ENCODE results near the gene NEDD4L. TPM values are rescaled to one million over a fixed set of nuclear protein-coding genes. Genes with fewer than 3 reads are reported as not detected.

NEDD4L gene
- total RNA-seq, 1 experiment from 2014 or later, result 42.9 TPM

DNA sequence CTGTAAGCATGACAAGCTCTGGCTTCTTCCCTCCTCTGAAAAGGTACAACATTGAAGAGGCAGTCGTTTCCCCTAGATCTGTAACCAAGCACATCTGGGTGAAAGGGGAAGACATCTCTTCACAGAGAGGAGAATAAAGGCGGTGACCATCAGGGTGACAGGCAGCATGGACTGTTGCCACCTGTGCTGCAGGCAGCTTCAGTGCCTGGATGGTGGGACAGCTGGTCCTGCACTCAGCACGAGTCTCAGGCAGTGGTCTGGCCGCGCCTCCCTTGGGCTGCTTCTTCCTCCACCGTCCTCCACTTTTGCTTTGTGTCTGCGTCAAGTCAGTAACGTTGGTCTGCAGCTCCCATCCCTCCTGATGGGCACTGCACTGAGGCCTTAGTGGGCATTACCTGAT is 264.4 kb downstream of the NEDD4L start:
- Histone ChIP-seq H3K27ac (ENCODE audit: low read length) (no peak overlapping the region), H3K4me3 (ENCODE audit: low read depth in 2 of 2, low read length in 2 of 2) (no peak overlapping the region), H3K36me3 (ENCODE audit: control insufficient read depth, insufficient read depth, low read length) (no peaks in the 10 kb centered on the region), H3K4me1 (ENCODE audit: control insufficient read depth, insufficient read depth, low read length) (peaks cover 2% of the 10 kb centered on the region; the same call in 1 of the 2 replicates), H3K9me3 (ENCODE audit: control insufficient read depth, insufficient read depth, low read depth, low read length) (no peaks in the 10 kb centered on the region), H3K27me3 (ENCODE audit: control insufficient read depth, insufficient read depth, low read length) (no peaks in the 10 kb centered on the region)
- BruUV-seq (replicated peaks), result no TSS peak
- POLR2A ChIA-PET, result no interaction called here
- intact Hi-C loops (cut with micrococcal nuclease; ENCODE audit: unreplicated experiment) (no loop called here), in situ Hi-C loops (cut with HindIII; ENCODE audit: low pct_unique_long_range_greater_than_20kb, low sequenced_read_pairs) (no loop called here)
- ATAC-seq (peak; percentile 26; the same call in 1 of the 2 replicates), DNase-seq (ENCODE audit: low read depth, low spot score) (no peak)
- CTCF ChIA-PET, result no interaction called here
- TF ChIP-seq TCF7L2 (IDR thresholded peaks at IDR 0.05; ENCODE audit: low read depth, low read length) (no peak), POLR2AphosphoS5 (IDR thresholded peaks at IDR 0.05; ENCODE audit: low read depth, low read length) (no peak), SIN3A (IDR thresholded peaks at IDR 0.05; ENCODE audit: borderline replicate concordance, insufficient read depth, low read depth, low read length) (no peak)
- TF ChIP-seq, protein P1, sequence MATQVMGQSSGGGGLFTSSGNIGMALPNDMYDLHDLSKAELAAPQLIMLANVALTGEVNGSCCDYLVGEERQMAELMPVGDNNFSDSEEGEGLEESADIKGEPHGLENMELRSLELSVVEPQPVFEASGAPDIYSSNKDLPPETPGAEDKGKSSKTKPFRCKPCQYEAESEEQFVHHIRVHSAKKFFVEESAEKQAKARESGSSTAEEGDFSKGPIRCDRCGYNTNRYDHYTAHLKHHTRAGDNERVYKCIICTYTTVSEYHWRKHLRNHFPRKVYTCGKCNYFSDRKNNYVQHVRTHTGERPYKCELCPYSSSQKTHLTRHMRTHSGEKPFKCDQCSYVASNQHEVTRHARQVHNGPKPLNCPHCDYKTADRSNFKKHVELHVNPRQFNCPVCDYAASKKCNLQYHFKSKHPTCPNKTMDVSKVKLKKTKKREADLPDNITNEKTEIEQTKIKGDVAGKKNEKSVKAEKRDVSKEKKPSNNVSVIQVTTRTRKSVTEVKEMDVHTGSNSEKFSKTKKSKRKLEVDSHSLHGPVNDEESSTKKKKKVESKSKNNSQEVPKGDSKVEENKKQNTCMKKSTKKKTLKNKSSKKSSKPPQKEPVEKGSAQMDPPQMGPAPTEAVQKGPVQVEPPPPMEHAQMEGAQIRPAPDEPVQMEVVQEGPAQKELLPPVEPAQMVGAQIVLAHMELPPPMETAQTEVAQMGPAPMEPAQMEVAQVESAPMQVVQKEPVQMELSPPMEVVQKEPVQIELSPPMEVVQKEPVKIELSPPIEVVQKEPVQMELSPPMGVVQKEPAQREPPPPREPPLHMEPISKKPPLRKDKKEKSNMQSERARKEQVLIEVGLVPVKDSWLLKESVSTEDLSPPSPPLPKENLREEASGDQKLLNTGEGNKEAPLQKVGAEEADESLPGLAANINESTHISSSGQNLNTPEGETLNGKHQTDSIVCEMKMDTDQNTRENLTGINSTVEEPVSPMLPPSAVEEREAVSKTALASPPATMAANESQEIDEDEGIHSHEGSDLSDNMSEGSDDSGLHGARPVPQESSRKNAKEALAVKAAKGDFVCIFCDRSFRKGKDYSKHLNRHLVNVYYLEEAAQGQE (IDR thresholded peaks at IDR 0.05; ENCODE audit: insufficient read depth in 1 of 2, low read depth in 2 of 2, low read length in 1 of 2), result no peak
- TF ChIP-seq, protein P2, sequence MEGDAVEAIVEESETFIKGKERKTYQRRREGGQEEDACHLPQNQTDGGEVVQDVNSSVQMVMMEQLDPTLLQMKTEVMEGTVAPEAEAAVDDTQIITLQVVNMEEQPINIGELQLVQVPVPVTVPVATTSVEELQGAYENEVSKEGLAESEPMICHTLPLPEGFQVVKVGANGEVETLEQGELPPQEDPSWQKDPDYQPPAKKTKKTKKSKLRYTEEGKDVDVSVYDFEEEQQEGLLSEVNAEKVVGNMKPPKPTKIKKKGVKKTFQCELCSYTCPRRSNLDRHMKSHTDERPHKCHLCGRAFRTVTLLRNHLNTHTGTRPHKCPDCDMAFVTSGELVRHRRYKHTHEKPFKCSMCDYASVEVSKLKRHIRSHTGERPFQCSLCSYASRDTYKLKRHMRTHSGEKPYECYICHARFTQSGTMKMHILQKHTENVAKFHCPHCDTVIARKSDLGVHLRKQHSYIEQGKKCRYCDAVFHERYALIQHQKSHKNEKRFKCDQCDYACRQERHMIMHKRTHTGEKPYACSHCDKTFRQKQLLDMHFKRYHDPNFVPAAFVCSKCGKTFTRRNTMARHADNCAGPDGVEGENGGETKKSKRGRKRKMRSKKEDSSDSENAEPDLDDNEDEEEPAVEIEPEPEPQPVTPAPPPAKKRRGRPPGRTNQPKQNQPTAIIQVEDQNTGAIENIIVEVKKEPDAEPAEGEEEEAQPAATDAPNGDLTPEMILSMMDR (IDR thresholded peaks at IDR 0.05), result no peak

DNA sequence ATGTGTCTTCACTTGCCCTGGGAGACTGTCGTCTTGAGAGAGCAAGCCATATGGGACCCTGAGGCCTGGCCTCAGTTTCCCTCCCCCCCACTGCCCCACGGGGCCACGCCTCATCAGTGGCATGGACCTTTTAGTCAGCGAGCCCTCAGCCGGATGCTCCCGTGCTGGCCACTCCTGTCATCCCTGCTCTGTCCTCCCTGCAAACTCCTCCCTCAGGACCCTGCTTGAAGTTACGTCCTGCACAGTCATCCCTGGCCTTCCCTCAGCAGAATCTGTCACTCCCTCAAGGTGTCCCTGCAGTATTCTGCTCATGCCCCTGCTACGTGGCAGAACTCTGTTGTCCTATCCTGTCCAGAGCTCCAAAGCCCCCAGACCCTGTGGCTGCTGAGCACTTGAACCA is 265.1 kb downstream of the NEDD4L start:
- intact Hi-C loops (cut with micrococcal nuclease; ENCODE audit: unreplicated experiment), result no loop called here
- TF ChIP-seq, protein P1 (IDR thresholded peaks at IDR 0.05; ENCODE audit: insufficient read depth in 1 of 2, low read depth in 2 of 2, low read length in 1 of 2), result no peak
- TF ChIP-seq, protein P2 (IDR thresholded peaks at IDR 0.05), result no peak
- no peak for TF ChIP-seq TCF7L2 (IDR thresholded peaks at IDR 0.05; ENCODE audit: low read depth, low read length)
- TF ChIP-seq SIN3A (IDR thresholded peaks at IDR 0.05; ENCODE audit: borderline replicate concordance, insufficient read depth, low read depth, low read length), result no peak
- no peak for TF ChIP-seq POLR2AphosphoS5 (IDR thresholded peaks at IDR 0.05; ENCODE audit: low read depth, low read length)
- Histone ChIP-seq H3K4me3 (ENCODE audit: low read depth in 2 of 2, low read length in 2 of 2) (no peak overlapping the region), H3K36me3 (ENCODE audit: control insufficient read depth, insufficient read depth, low read length) (no peaks in the 10 kb centered on the region), H3K27ac (ENCODE audit: low read length) (no peak overlapping the region), H3K27me3 (ENCODE audit: control insufficient read depth, insufficient read depth, low read length) (no peaks in the 10 kb centered on the region), H3K9me3 (ENCODE audit: control insufficient read depth, insufficient read depth, low read depth, low read length) (no peaks in the 10 kb centered on the region), H3K4me1 (ENCODE audit: control insufficient read depth, insufficient read depth, low read length) (peaks cover 7% of the 10 kb centered on the region; the same call in 1 of the 2 replicates)
- ChIA-PET CTCF (interaction anchor here (0.7 kb wide), 1 partner anchor 265 kb away, joined by 3 read pairs; the partner anchor contains the start of gene NEDD4L), POLR2A (no interaction called here)
- in situ Hi-C loops (cut with HindIII; ENCODE audit: low pct_unique_long_range_greater_than_20kb, low sequenced_read_pairs), result no loop called here
- DNase-seq (ENCODE audit: low read depth, low spot score) (no peak), ATAC-seq (no peak; the same call in 1 of the 2 replicates)
- BruUV-seq (replicated peaks), result no TSS peak
